ENCODE measurements around the gene DOCK7.
A peak's percentile ranks its signal among the peaks of the same experiment; 100 is the strongest.

DOCK7 gene

GRCh38 chr1:62438163-62438562, 250.0 kb downstream of the DOCK7 start:
- no peak for DNase-seq

GRCh38 chr1:62437273-62437940, 250.8 kb downstream of the DOCK7 start:
- peak; percentile 32 for DNase-seq

GRCh38 chr1:62436466-62437272, 251.5 kb downstream of the DOCK7 start, which contains the start of gene USP1:
Gene USP1, plus strand, starts transcription at chr1:62437049. Its CDS starts 2,819 bp downstream, at chr1:62439868.
- DNase-seq: peak; percentile 99

GRCh38 chr1:62436039-62436465, 252.1 kb downstream of the DOCK7 start:
- DNase-seq: peak; percentile 99

- no peak for DNase-seq
These were observed 252.8 kb downstream of the DOCK7 start for GRCh38 chr1:62435231-62436038.

GRCh38 chr1:62434618-62435001, 253.6 kb downstream of the DOCK7 start:
- no peak for DNase-seq

- no peak for DNase-seq
These were observed 254.1 kb downstream of the DOCK7 start for GRCh38 chr1:62433861-62434617.

GRCh38 chr1:62429581-62429980, 258.6 kb downstream of the DOCK7 start:
- DNase-seq: no peak

- no peak for DNase-seq
These were observed 259.8 kb downstream of the DOCK7 start for GRCh38 chr1:62428351-62428750.

- DNase-seq: no peak
These were observed 261.4 kb downstream of the DOCK7 start for GRCh38 chr1:62426794-62427193.

- no peak for DNase-seq
These were observed 261.9 kb downstream of the DOCK7 start for GRCh38 chr1:62426237-62426636.

GRCh38 chr1:62425041-62425440, 263.1 kb downstream of the DOCK7 start:
- DNase-seq: no peak

GRCh38 chr1:62424411-62424810, 263.8 kb downstream of the DOCK7 start:
- DNase-seq: no peak

GRCh38 chr1:62423580-62424242, 264.5 kb downstream of the DOCK7 start:
- no peak for DNase-seq

GRCh38 chr1:62420214-62420613, 268.0 kb downstream of the DOCK7 start:
- no peak for DNase-seq

- no peak for DNase-seq
These were observed 270.7 kb downstream of the DOCK7 start for GRCh38 chr1:62417351-62417999.

- no peak for DNase-seq
These were observed 272.5 kb downstream of the DOCK7 start for GRCh38 chr1:62415687-62416086.

GRCh38 chr1:62407398-62408009, 280.7 kb downstream of the DOCK7 start:
- peak; percentile 82 for DNase-seq

GRCh38 chr1:62406576-62406975, 281.6 kb downstream of the DOCK7 start:
- DNase-seq: no peak

- no peak for DNase-seq
These were observed 282.9 kb downstream of the DOCK7 start for GRCh38 chr1:62405247-62405646.

All from midbrain (tissue), 1 donor.